IMR-90 (cell line): Measurements from ENCODE around the gene ATP5PO. TPM values are rescaled to one million over a fixed set of nuclear protein-coding genes. Genes with fewer than 3 reads are reported as not detected.
A peak's percentile ranks its signal among the peaks of the same experiment; 100 is the strongest.

Experiments used
- ATAC-seq: fragments of 200-7000 bp; cut with Tn5 transposase; 2 replicates; pipeline ENCODE4 v1.9.1; 2020; ENCODE audit warnings: low read depth, mild to moderate bottlenecking, moderate library complexity
- BruUV-seq: library from RNA; stranded (reverse); fragments of 400-500 nt; replicated peaks from 2 replicates; lab custom pipeline; 2021; lab: Mats Ljungman, UMichigan
- CTCF ChIA-PET: fragments of 300-600 bp; formaldehyde crosslinking; extraction: SDS; loops from one replicate; lab custom pipeline; 2021; ENCODE audit warnings: antibody characterized with exemption; lab: Yijun Ruan, JAX
- POLR2A ChIA-PET: fragments of 300-600 bp; sonication (Branson Sonifier 250); formaldehyde crosslinking; loops from one replicate; lab custom pipeline; 2022; ENCODE audit warnings: antibody characterized with exemption; ENCODE audit not compliant: unreplicated experiment; lab: Charles Lee
- DNase-seq: peaks from one replicate; pipeline ENCODE4 v3.0.0; 2013
- H2AFZ ChIP-seq: replicated peaks from 2 replicates; pipeline ENCODE3; 2013; ENCODE audit warnings: low read length, mild to moderate bottlenecking; ENCODE audit not compliant: poor library complexity
- H2AK5ac ChIP-seq: 2 replicates; pipeline ENCODE4 v1.6.1; 2013; ENCODE audit warnings: low read depth, low read length, inconsistent platforms
- H2AK9ac ChIP-seq: replicated peaks from 2 replicates; pipeline ENCODE3; 2013; ENCODE audit warnings: mild to moderate bottlenecking, low read depth, low read length, moderate library complexity; ENCODE audit not compliant: poor library complexity
- H2BK120ac ChIP-seq: 2 replicates; pipeline ENCODE4 v1.6.1; 2013; ENCODE audit warnings: low read depth, low read length, inconsistent platforms
- H2BK15ac ChIP-seq: 3 replicates; pipeline ENCODE4 v1.6.1; 2013; ENCODE audit warnings: low read depth, low read length, inconsistent platforms
- H2BK20ac ChIP-seq: 2 replicates; pipeline ENCODE4 v1.6.1; 2013; ENCODE audit warnings: low read depth, mild to moderate bottlenecking, inconsistent platforms, low read length, moderate library complexity
- H2BK5ac ChIP-seq: 2 replicates; pipeline ENCODE4 v1.6.1; 2013; ENCODE audit warnings: mild to moderate bottlenecking, low read depth, low read length, inconsistent platforms; ENCODE audit not compliant: poor library complexity, severe bottlenecking
- H3K14ac ChIP-seq: replicated peaks from 2 replicates; pipeline ENCODE4 v1.6.1; 2013; ENCODE audit warnings: low read depth, low read length, inconsistent platforms
- H3K18ac ChIP-seq: 2 replicates; pipeline ENCODE4 v1.6.1; 2013; ENCODE audit warnings: low read depth, low read length, control low read depth
- H3K23ac ChIP-seq: 2 replicates; pipeline ENCODE4 v1.6.1; 2013; ENCODE audit warnings: low read depth, low read length, inconsistent platforms
- H3K27ac ChIP-seq: 2 replicates; pipeline ENCODE4 v1.5.1; 2013; ENCODE audit warnings: mild to moderate bottlenecking, control low read depth, low read length; ENCODE audit not compliant: insufficient read depth
- H3K27me3 ChIP-seq: 2 replicates; pipeline ENCODE4 v1.6.1; 2013; ENCODE audit warnings: low read length; ENCODE audit not compliant: control insufficient read depth, insufficient read depth
- H3K36me3 ChIP-seq: 2 replicates; pipeline ENCODE4 v1.6.1; 2013; ENCODE audit warnings: low read length, mixed read lengths; ENCODE audit not compliant: control insufficient read depth, insufficient read depth
- H3K4ac ChIP-seq: 2 replicates; pipeline ENCODE4 v1.6.1; 2013; ENCODE audit warnings: low read depth, low read length, inconsistent platforms
- H3K4me1 ChIP-seq: 2 replicates; pipeline ENCODE4 v1.6.1; 2013; ENCODE audit warnings: low read length, mixed read lengths; ENCODE audit not compliant: control insufficient read depth, insufficient read depth
- H3K4me2 ChIP-seq: 2 replicates; pipeline ENCODE4 v1.6.1; 2013; ENCODE audit warnings: low read depth, mild to moderate bottlenecking, control low read depth, low read length, moderate library complexity
- H3K4me3 ChIP-seq: 2 replicates; pipeline ENCODE4 v1.5.1; 2013; ENCODE audit warnings: low read depth, mild to moderate bottlenecking, control low read depth, low read length, moderate library complexity; ENCODE audit not compliant: insufficient read depth
- H3K56ac ChIP-seq: 2 replicates; pipeline ENCODE4 v1.6.1; 2013; ENCODE audit warnings: low read length, inconsistent platforms; ENCODE audit not compliant: insufficient read depth; ENCODE audit errors: extremely low read depth
- H3K79me1 ChIP-seq, 2 experiments: 2 replicates each; pipeline ENCODE4 v1.6.1; 2013; ENCODE audit warnings: low read length in 2 of 2, inconsistent platforms in 1 of 2, low read depth in 1 of 2
- H3K9ac ChIP-seq: 2 replicates; pipeline ENCODE4 v1.6.1; 2013; ENCODE audit warnings: low read depth, low read length, control low read depth
- H3K9me1 ChIP-seq: 2 replicates; pipeline ENCODE4 v1.6.1; 2013; ENCODE audit warnings: low read length, inconsistent platforms; ENCODE audit not compliant: insufficient read depth
- H3K9me3 ChIP-seq: 2 replicates; pipeline ENCODE4 v1.6.1; 2013; ENCODE audit warnings: low read length; ENCODE audit not compliant: control insufficient read depth, insufficient read depth
- H4K20me1 ChIP-seq: 2 replicates; pipeline ENCODE4 v1.6.1; 2013; ENCODE audit warnings: low read length, inconsistent platforms; ENCODE audit not compliant: insufficient read depth
- H4K5ac ChIP-seq: 2 replicates; pipeline ENCODE4 v1.6.1; 2013; ENCODE audit warnings: mild to moderate bottlenecking, low read depth, low read length, control low read depth
- H4K8ac ChIP-seq, 2 experiments: 2 replicates each; pipeline ENCODE4 v1.6.1; 2013; ENCODE audit warnings: low read depth in 2 of 2, low read length in 2 of 2, control low read depth in 1 of 2, inconsistent platforms in 1 of 2
- H4K91ac ChIP-seq: 2 replicates; pipeline ENCODE4 v1.6.1; 2013; ENCODE audit warnings: low read depth, low read length, inconsistent platforms; ENCODE audit not compliant: insufficient read depth
- CEBPB ChIP-seq: IDR thresholded peaks from 2 replicates; pipeline ENCODE4 v1.6.1; 2012; ENCODE audit warnings: low read depth, low read length, improper control_type of control experiment
- POLR2A ChIP-seq: IDR thresholded peaks from 2 replicates; pipeline ENCODE4 v1.6.1; 2012; ENCODE audit warnings: mild to moderate bottlenecking, low read depth, low read length
- WGBS, 2 experiments: methylation state at CpG; one replicate each; pipeline versions ENCODE4 v1.1.5 to v1.1.7; 2013; ENCODE audit warnings: missing lambda C conversion rate in 2 of 2; ENCODE audit not compliant: insufficient read length in 1 of 2; ENCODE audit errors: extremely low coverage in 2 of 2; 5-methylcytosine and 5-hydroxymethylcytosine counted together
- dilution Hi-C: fragments of 300-500 bp; cut with HindIII; formaldehyde crosslinking; loops from one replicate; pipeline ENCODE4 v1.14.3; 2018; ENCODE audit warnings: low sequenced_read_pairs; ENCODE audit not compliant: unreplicated experiment
- in situ Hi-C: fragments of 300-500 bp; cut with MboI; formaldehyde crosslinking; loops from 3 replicates; pipeline ENCODE4 v1.14.3; 2019; ENCODE audit warnings: low sequenced_read_pairs, inconsistent platforms, mixed read lengths
- intact Hi-C: fragments of 100-400 bp; cut with micrococcal nuclease; formaldehyde crosslinking; loops from 2 replicates; pipeline ENCODE4 v1.10.0; 2022
- polyA plus RNA-seq, 3 experiments: library from polyadenylated mRNA; depleted of rRNA; stranded (reverse); fragments of >200 nt; gene quantifications; 2 replicates each; pipeline ENCODE4 v1.2.3, GENCODE V29; 2012; ENCODE audit warnings: low replicate concordance in 1 of 3
- total RNA-seq: library from RNA; depleted of rRNA; stranded (reverse); fragments of >200 nt; gene quantifications from 2 replicates; pipeline ENCODE4 v1.2.3, GENCODE V29; 2012

ATP5PO gene
- total and polyA plus RNA-seq, 2 of the 4 experiments (the other 2 are of a cell fraction) = 237 to 250 TPM

- peaks cover 2% of the 10 kb centered on the region; the same call in 1 of the 2 replicates for H3K4me1 ChIP-seq
- no peaks in the 10 kb centered on the region for H4K20me1 ChIP-seq
- H2AFZ ChIP-seq = no peak overlapping the region
- H3K79me1 ChIP-seq = no peaks in the 10 kb centered on the region
- no peak overlapping the region for H2BK15ac ChIP-seq
- H3K27me3 ChIP-seq = no peaks in the 10 kb centered on the region; the same call in 1 of the 2 replicates
- no TSS peak for BruUV-seq
- no peak overlapping the region for H3K56ac ChIP-seq
- H3K27ac ChIP-seq = no peak overlapping the region
- H3K4ac ChIP-seq = no peak overlapping the region
- ATAC-seq (peak; percentile 75), DNase-seq (peak; percentile 51)
- no peak overlapping the region for H3K4me2 ChIP-seq
- no peak overlapping the region for H3K9ac ChIP-seq
- no peaks in the 10 kb centered on the region; the same call in 1 of the 2 replicates for H3K9me1 ChIP-seq
- no peak overlapping the region for H2BK5ac ChIP-seq
- no peak overlapping the region for H3K14ac ChIP-seq
- H2AK5ac ChIP-seq = no peak overlapping the region
- TF ChIP-seq POLR2A (no peak), CEBPB (peak; percentile 48; the same call in 1 of the 2 replicates)
- H3K36me3 ChIP-seq = no peaks in the 10 kb centered on the region
- H2BK120ac ChIP-seq = no peak overlapping the region
- H2AK9ac ChIP-seq = no peak overlapping the region
- in situ Hi-C loops (no loop called here), dilution Hi-C loops (no loop called here), intact Hi-C loops (no loop called here)
- H3K23ac ChIP-seq = no peak overlapping the region
- H3K18ac ChIP-seq = no peak overlapping the region
- ChIA-PET CTCF (no interaction called here), POLR2A (no interaction called here)
- WGBS, 2 experiments = no CpG with 5 or more reads among the region's 5 CpGs
- H4K5ac ChIP-seq = no peak overlapping the region
- no peaks in the 10 kb centered on the region for H3K9me3 ChIP-seq
- H4K91ac ChIP-seq = no peak overlapping the region
- no peak overlapping the region for H3K4me3 ChIP-seq
- no peak overlapping the region for H2BK20ac ChIP-seq
- no peak overlapping the region for H4K8ac ChIP-seq
These were observed 44.4 kb downstream of the ATP5PO start for GRCh38 chr21:33871171-33871570.
